A673 (cell line): ENCODE data around the gene ADAMTS7.
"Not testable (repeated sequence)": the region's sequence is repeated elsewhere in the genome, so short reads cannot be mapped to it uniquely, and the experiment has no call there.

ENCODE experiments used
- CTCF ChIP-seq: fragments of 300-800, 200-600 bp; sonication (generic); conservative IDR thresholded peaks from 2 replicates; pipeline ENCODE4 v1.5.1; 2017; ENCODE audit warnings: low read depth, mild to moderate bottlenecking, antibody characterized with exemption, low read length, moderate library complexity, mixed read lengths
- EZH2 ChIP-seq: fragments of 200-600 bp; sonication (generic); IDR thresholded peaks from 2 replicates; pipeline ENCODE4 v1.6.1; 2017; ENCODE audit warnings: borderline replicate concordance, low read depth, mild to moderate bottlenecking, mixed read lengths, antibody characterized with exemption, low read length; ENCODE audit not compliant: poor library complexity, severe bottlenecking

GRCh38 chr15:78719819-78720450, 91.3 kb downstream of the ADAMTS7 start:
- not testable (repeated sequence) for TF ChIP-seq CTCF, EZH2
